Measurements from ENCODE around the gene CFAP299.

- TF ChIP-seq POLR2A (IDR thresholded peaks at IDR 0.05; ENCODE audit: borderline replicate concordance, extremely low read depth, insufficient read depth, insufficient read length) (no peak), POLR2AphosphoS5 (IDR thresholded peaks at IDR 0.05; ENCODE audit: low read depth, low read length) (no peak), CTCF (IDR thresholded peaks at IDR 0.05 in 2 of 3, conservative IDR thresholded peaks at IDR 0.05 in 1 of 3; ENCODE audit: borderline replicate concordance in 1 of 3, insufficient read depth in 1 of 3, low read depth in 2 of 3, low read length in 2 of 3) (no peak), SP1 (IDR thresholded peaks at IDR 0.05; ENCODE audit: low read depth) (no peak), EGR1 (IDR thresholded peaks at IDR 0.05; ENCODE audit: low read depth) (no peak)
- TF ChIP-seq, protein P1, sequence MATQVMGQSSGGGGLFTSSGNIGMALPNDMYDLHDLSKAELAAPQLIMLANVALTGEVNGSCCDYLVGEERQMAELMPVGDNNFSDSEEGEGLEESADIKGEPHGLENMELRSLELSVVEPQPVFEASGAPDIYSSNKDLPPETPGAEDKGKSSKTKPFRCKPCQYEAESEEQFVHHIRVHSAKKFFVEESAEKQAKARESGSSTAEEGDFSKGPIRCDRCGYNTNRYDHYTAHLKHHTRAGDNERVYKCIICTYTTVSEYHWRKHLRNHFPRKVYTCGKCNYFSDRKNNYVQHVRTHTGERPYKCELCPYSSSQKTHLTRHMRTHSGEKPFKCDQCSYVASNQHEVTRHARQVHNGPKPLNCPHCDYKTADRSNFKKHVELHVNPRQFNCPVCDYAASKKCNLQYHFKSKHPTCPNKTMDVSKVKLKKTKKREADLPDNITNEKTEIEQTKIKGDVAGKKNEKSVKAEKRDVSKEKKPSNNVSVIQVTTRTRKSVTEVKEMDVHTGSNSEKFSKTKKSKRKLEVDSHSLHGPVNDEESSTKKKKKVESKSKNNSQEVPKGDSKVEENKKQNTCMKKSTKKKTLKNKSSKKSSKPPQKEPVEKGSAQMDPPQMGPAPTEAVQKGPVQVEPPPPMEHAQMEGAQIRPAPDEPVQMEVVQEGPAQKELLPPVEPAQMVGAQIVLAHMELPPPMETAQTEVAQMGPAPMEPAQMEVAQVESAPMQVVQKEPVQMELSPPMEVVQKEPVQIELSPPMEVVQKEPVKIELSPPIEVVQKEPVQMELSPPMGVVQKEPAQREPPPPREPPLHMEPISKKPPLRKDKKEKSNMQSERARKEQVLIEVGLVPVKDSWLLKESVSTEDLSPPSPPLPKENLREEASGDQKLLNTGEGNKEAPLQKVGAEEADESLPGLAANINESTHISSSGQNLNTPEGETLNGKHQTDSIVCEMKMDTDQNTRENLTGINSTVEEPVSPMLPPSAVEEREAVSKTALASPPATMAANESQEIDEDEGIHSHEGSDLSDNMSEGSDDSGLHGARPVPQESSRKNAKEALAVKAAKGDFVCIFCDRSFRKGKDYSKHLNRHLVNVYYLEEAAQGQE (IDR thresholded peaks at IDR 0.05; ENCODE audit: low read depth): no peak
- TF ChIP-seq, protein P2, sequence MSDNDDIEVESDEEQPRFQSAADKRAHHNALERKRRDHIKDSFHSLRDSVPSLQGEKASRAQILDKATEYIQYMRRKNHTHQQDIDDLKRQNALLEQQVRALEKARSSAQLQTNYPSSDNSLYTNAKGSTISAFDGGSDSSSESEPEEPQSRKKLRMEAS (IDR thresholded peaks at IDR 0.05): no peak
Measured at GRCh38 chr4:80434238-80434637, 98.7 kb downstream of the CFAP299 start.

All from HCT116 (cell line).